Astrocyte (in vitro differentiated cells and primary cell): ENCODE measurements around the gene NTM. TPM values are rescaled to one million over a fixed set of nuclear protein-coding genes. Genes with fewer than 3 reads are reported as not detected.

Experiments used
- DNase-seq: peaks from one replicate; pipeline ENCODE4 v3.0.0-alpha.2; 2010; ENCODE audit warnings: low read depth
- FAIRE-seq: peaks from 2 replicates; lab custom pipeline; 2011; peaks lifted over from hg19 to GRCh38; lab: Jason Lieb, UNC
- H2AFZ ChIP-seq: 2 replicates; pipeline ENCODE4 v1.6.0; 2012; ENCODE audit warnings: low read depth, low read length, inconsistent platforms
- H3K27ac ChIP-seq: 2 replicates; pipeline ENCODE4 v1.5.1; 2011; ENCODE audit warnings: low read depth, low read length, inconsistent platforms
- H3K27me3 ChIP-seq: 2 replicates; pipeline ENCODE4 v1.6.0; 2011; ENCODE audit warnings: low read length, inconsistent platforms; ENCODE audit not compliant: insufficient read depth
- H3K36me3 ChIP-seq: 2 replicates; pipeline ENCODE4 v1.5.1; 2011; ENCODE audit warnings: low read length, inconsistent platforms; ENCODE audit not compliant: insufficient read depth
- H3K4me1 ChIP-seq: 2 replicates; pipeline ENCODE4 v1.5.1; 2011; ENCODE audit warnings: low read length, inconsistent platforms; ENCODE audit not compliant: insufficient read depth
- H3K4me2 ChIP-seq: 2 replicates; pipeline ENCODE4 v1.6.0; 2012; ENCODE audit warnings: low read length, inconsistent platforms
- H3K4me3 ChIP-seq: 2 replicates; pipeline ENCODE4 v1.5.1; 2011; ENCODE audit warnings: low read depth, mild to moderate bottlenecking, low read length, inconsistent platforms; ENCODE audit not compliant: insufficient read depth
- H3K79me2 ChIP-seq: 2 replicates; pipeline ENCODE4 v1.6.0; 2012; ENCODE audit warnings: mild to moderate bottlenecking, low read length, inconsistent platforms; ENCODE audit not compliant: insufficient read depth
- H3K9ac ChIP-seq: 2 replicates; pipeline ENCODE4 v1.6.0; 2012; ENCODE audit warnings: mild to moderate bottlenecking, low read length, inconsistent platforms
- H3K9me3 ChIP-seq: 2 replicates; pipeline ENCODE4 v1.5.1; 2012; ENCODE audit warnings: low read depth, mild to moderate bottlenecking, low read length, inconsistent platforms; ENCODE audit not compliant: insufficient read depth
- H4K20me1 ChIP-seq: 2 replicates; pipeline ENCODE4 v1.6.0; 2012; ENCODE audit warnings: low read length, inconsistent platforms; ENCODE audit not compliant: insufficient read depth
- H3K27ac Mint-ChIP-seq: one replicate; pipeline ENCODE4 v1.8.0; 2021; ENCODE audit warnings: mild to moderate bottlenecking, mixed read lengths; ENCODE audit not compliant: unreplicated experiment
- H3K27me3 Mint-ChIP-seq: one replicate; pipeline ENCODE4 v1.8.0; 2021; ENCODE audit warnings: low read depth, mixed read lengths; ENCODE audit not compliant: unreplicated experiment
- H3K36me3 Mint-ChIP-seq: one replicate; pipeline ENCODE4 v1.8.0; 2021; ENCODE audit warnings: low read depth, mixed read lengths; ENCODE audit not compliant: unreplicated experiment
- H3K4me1 Mint-ChIP-seq: one replicate; pipeline ENCODE4 v1.8.0; 2021; ENCODE audit warnings: low read depth, mixed read lengths; ENCODE audit not compliant: unreplicated experiment
- H3K4me3 Mint-ChIP-seq: one replicate; pipeline ENCODE4 v1.8.0; 2021; ENCODE audit warnings: mild to moderate bottlenecking, moderate library complexity, mixed read lengths; ENCODE audit not compliant: unreplicated experiment
- H3K9me3 Mint-ChIP-seq: one replicate; pipeline ENCODE4 v1.8.0; 2021; ENCODE audit warnings: mild to moderate bottlenecking, mixed read lengths; ENCODE audit not compliant: unreplicated experiment
- CTCF ChIP-seq: IDR thresholded peaks from 2 replicates; pipeline ENCODE4 v1.5.1; 2011; ENCODE audit warnings: low read depth, mild to moderate bottlenecking, inconsistent platforms, low read length, moderate library complexity; ENCODE audit not compliant: insufficient read depth
- EZH2 ChIP-seq: IDR thresholded peaks from 2 replicates; pipeline ENCODE4 v1.6.1; 2012; ENCODE audit warnings: mild to moderate bottlenecking, low read length, inconsistent platforms; ENCODE audit not compliant: insufficient read depth
- total RNA-seq: library from RNA; stranded (reverse); gene quantifications from 2 replicates; pipeline ENCODE4 v1.2.1, GENCODE V29; 2021

Gene NTM
- total RNA-seq, 1 donor from 2014 or later = 98.2 TPM

GRCh38 chr11:131624531-131624930, 254.1 kb downstream of the NTM start:
- Mint-ChIP-seq H3K4me3 (no peak overlapping the region), H3K9me3 (peaks cover 2% of the 10 kb centered on the region), H3K36me3 (no peaks in the 10 kb centered on the region), H3K27me3 (peaks cover 2% of the 10 kb centered on the region), H3K27ac (peak overlapping the region; percentile 54), H3K4me1 (peaks cover 24% of the 10 kb centered on the region)
- Histone ChIP-seq H3K36me3 (no peaks in the 10 kb centered on the region), H3K4me1 (peaks cover 9% of the 10 kb centered on the region), H3K27me3 (no peaks in the 10 kb centered on the region), H3K9ac (no peak overlapping the region), H3K9me3 (no peaks in the 10 kb centered on the region), H3K27ac (no peak overlapping the region), H3K79me2 (no peaks in the 10 kb centered on the region), H3K4me2 (peak overlapping the region; percentile 1), H2AFZ (no peak overlapping the region), H4K20me1 (no peaks in the 10 kb centered on the region), H3K4me3 (no peak overlapping the region)
- no peak for TF ChIP-seq CTCF
- TF ChIP-seq EZH2 = no peak
- FAIRE-seq (peak; percentile 90), DNase-seq (peak; percentile 77)

- no peak overlapping the region for H2AFZ ChIP-seq
- H3K27ac Mint-ChIP-seq = no peak overlapping the region
- TF ChIP-seq EZH2 = no peak
- TF ChIP-seq CTCF = no peak
Measured at GRCh38 chr11:131626788-131627187, 256.4 kb downstream of the NTM start.

GRCh38 chr11:131628739-131629138, 258.3 kb downstream of the NTM start:
- no peak overlapping the region for H2AFZ ChIP-seq
- no peaks in the 10 kb centered on the region for H4K20me1 ChIP-seq
- H3K27ac ChIP-seq = no peak overlapping the region
- H3K36me3 ChIP-seq = no peaks in the 10 kb centered on the region
- FAIRE-seq (no peak), DNase-seq (no peak)
- Mint-ChIP-seq H3K4me3 (no peak overlapping the region), H3K36me3 (no peaks in the 10 kb centered on the region), H3K27ac (no peak overlapping the region), H3K27me3 (no peaks in the 10 kb centered on the region), H3K9me3 (peaks cover 4% of the 10 kb centered on the region), H3K4me1 (peaks cover 22% of the 10 kb centered on the region)
- H3K4me1 ChIP-seq = peaks cover 9% of the 10 kb centered on the region
- no peaks in the 10 kb centered on the region for H3K79me2 ChIP-seq
- H3K4me3 ChIP-seq = no peak overlapping the region
- no peak overlapping the region for H3K4me2 ChIP-seq
- H3K9me3 ChIP-seq = no peaks in the 10 kb centered on the region
- H3K27me3 ChIP-seq = no peaks in the 10 kb centered on the region
- H3K9ac ChIP-seq = no peak overlapping the region
- no peak for TF ChIP-seq CTCF
- no peak for TF ChIP-seq EZH2

More at GRCh38 chr11:131626788-131627187, 256.4 kb downstream of the NTM start:
- peaks cover 1% of the 10 kb centered on the region for H3K27me3 Mint-ChIP-seq
- no peaks in the 10 kb centered on the region for H3K36me3 Mint-ChIP-seq
- H3K36me3 ChIP-seq = no peaks in the 10 kb centered on the region
- H3K9ac ChIP-seq = no peak overlapping the region
- H3K79me2 ChIP-seq = no peaks in the 10 kb centered on the region
- FAIRE-seq (no peak), DNase-seq (no peak)
- peaks cover 4% of the 10 kb centered on the region for H3K9me3 Mint-ChIP-seq
- no peak overlapping the region for H3K27ac ChIP-seq
- H3K4me1 ChIP-seq = peaks cover 9% of the 10 kb centered on the region
- H3K4me1 Mint-ChIP-seq = peaks cover 26% of the 10 kb centered on the region
- H3K4me3 ChIP-seq = no peak overlapping the region
- no peaks in the 10 kb centered on the region for H3K9me3 ChIP-seq
- no peaks in the 10 kb centered on the region for H3K27me3 ChIP-seq
- no peaks in the 10 kb centered on the region for H4K20me1 ChIP-seq
- no peak overlapping the region for H3K4me3 Mint-ChIP-seq
- no peak overlapping the region for H3K4me2 ChIP-seq
